Measurements from ENCODE around the gene AUTS2. TPM values are rescaled to one million over a fixed set of nuclear protein-coding genes. Genes with fewer than 3 reads are reported as not detected.
A peak's percentile ranks its signal among the peaks of the same experiment; 100 is the strongest.

Gene AUTS2
- total RNA-seq, 1 donor from 2014 or later = 125 TPM

DNA sequence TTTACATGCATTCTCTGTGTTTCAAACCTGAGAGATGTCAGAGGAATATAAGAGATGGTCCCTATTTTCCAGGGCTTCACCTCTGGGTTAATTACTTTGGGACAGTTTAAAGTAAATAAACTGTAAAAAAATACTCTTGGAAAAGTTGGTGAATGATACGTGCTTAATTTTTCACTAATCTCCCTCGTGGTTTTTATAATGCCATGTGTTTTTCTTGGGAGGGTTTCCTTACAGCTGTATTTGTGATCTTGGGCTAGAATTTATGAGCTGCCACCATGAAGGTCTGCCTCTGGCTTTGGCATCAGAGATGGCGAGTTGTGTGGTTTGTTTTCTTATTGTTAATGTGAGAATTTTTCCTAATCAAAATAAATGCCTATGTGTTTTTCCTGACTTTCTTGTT lies 322.5 kb downstream of the AUTS2 start:
- H3K4me3 Mint-ChIP-seq (ENCODE audit: low read depth) = no peak overlapping the region
- TF ChIP-seq CTCF (IDR thresholded peaks at IDR 0.05; ENCODE audit: unreplicated experiment) = no peak
- H3K9me3 Mint-ChIP-seq (ENCODE audit: low read depth) = peaks cover 7% of the 10 kb centered on the region
- no peaks in the 10 kb centered on the region for H3K36me3 Mint-ChIP-seq (ENCODE audit: insufficient read depth)
- no peak overlapping the region for H3K27ac Mint-ChIP-seq
- H3K4me1 Mint-ChIP-seq (ENCODE audit: low read depth) = peaks cover 15% of the 10 kb centered on the region
- no peaks in the 10 kb centered on the region for H3K27me3 Mint-ChIP-seq
- DNase-seq (ENCODE audit: low spot score, unreplicated experiment) = no peak

DNA sequence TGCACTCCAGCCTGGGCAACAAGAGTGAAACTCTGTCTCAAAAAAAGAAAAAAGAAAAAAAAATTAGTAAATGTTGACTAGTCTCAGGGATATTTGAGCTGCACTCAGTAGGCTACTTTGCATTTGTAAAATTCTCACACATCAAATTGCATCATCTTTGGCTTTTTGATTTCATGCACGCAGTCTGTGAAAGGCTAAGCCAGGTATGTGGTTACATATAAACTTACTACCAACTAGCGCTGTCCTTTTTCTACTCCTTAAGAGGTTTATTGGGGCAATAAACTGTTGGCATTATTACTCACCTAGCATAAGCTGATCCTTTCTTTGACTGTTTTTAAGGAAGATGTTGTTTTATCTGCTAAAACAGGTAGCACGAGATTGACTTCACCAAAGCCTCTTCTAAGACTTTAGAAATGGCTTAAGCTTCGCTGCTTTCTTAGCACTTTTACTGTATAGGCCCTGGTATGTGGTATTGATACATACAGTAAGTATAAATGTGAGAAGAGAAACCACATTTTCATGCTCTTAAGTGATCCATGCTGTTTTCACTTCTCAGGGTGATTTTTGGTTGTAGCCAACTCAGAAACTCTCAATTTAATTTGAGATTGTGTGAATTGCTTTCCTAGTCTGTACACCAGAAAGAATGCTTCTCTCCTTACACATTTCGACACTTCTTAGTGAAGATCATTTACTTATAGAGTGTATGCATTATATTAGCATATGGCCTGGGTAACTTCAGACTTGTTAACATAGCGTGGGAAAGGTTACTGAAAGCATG lies 323.9 kb downstream of the AUTS2 start:
- no peak for TF ChIP-seq CTCF (IDR thresholded peaks at IDR 0.05; ENCODE audit: unreplicated experiment)
- Mint-ChIP-seq H3K27ac (no peak overlapping the region), H3K27me3 (no peaks in the 10 kb centered on the region), H3K9me3 (ENCODE audit: low read depth) (peaks cover 7% of the 10 kb centered on the region), H3K36me3 (ENCODE audit: insufficient read depth) (no peaks in the 10 kb centered on the region), H3K4me3 (ENCODE audit: low read depth) (no peak overlapping the region), H3K4me1 (ENCODE audit: low read depth) (peaks cover 15% of the 10 kb centered on the region)
- DNase-seq (ENCODE audit: low spot score, unreplicated experiment) = no peak

DNA sequence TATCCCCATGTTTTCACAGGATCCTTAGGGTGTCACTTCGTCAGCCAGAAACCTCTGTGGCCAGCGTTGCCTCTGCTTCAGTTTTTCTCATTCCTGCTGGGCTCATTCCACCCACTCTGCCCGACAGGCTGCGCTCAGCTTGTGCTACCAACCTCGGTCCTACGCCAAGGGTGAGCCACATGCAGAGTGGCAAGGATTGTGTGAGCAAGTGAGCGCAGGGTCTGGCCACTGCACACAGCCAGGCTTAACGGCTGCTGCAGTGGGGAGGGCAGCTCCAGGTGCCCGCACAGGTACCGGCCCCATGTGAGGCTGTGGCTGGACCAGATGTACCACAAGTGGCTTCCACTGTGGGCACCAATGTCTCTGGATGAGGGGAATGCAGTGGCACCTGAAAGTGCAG lies 329.2 kb downstream of the AUTS2 start:
- Mint-ChIP-seq H3K27me3 (no peaks in the 10 kb centered on the region), H3K36me3 (ENCODE audit: insufficient read depth) (no peaks in the 10 kb centered on the region), H3K4me3 (ENCODE audit: low read depth) (no peak overlapping the region), H3K4me1 (ENCODE audit: low read depth) (peaks cover 8% of the 10 kb centered on the region), H3K27ac (no peak overlapping the region), H3K9me3 (ENCODE audit: low read depth) (peaks cover 7% of the 10 kb centered on the region)
- TF ChIP-seq CTCF (IDR thresholded peaks at IDR 0.05; ENCODE audit: unreplicated experiment) = no peak
- no peak for DNase-seq (ENCODE audit: low spot score, unreplicated experiment)

- H3K4me1 Mint-ChIP-seq (ENCODE audit: low read depth) = peaks cover 4% of the 10 kb centered on the region
- H3K36me3 Mint-ChIP-seq (ENCODE audit: insufficient read depth) = no peaks in the 10 kb centered on the region
- no peaks in the 10 kb centered on the region for H3K27me3 Mint-ChIP-seq
- no peak for TF ChIP-seq CTCF (IDR thresholded peaks at IDR 0.05; ENCODE audit: unreplicated experiment)
- no peak overlapping the region for H3K27ac Mint-ChIP-seq
- no peak for DNase-seq (ENCODE audit: low spot score, unreplicated experiment)
- H3K9me3 Mint-ChIP-seq (ENCODE audit: low read depth) = peaks cover 7% of the 10 kb centered on the region
- H3K4me3 Mint-ChIP-seq (ENCODE audit: low read depth) = no peak overlapping the region
Observed at GRCh38 chr7:69928621-69929020, 330.3 kb downstream of the AUTS2 start.

GRCh38 chr7:69929622-69930021 lies 331.3 kb downstream of the AUTS2 start:
- DNase-seq (ENCODE audit: low spot score, unreplicated experiment) = no peak
- Mint-ChIP-seq H3K4me3 (ENCODE audit: low read depth) (no peak overlapping the region), H3K4me1 (ENCODE audit: low read depth) (peaks cover 10% of the 10 kb centered on the region), H3K36me3 (ENCODE audit: insufficient read depth) (no peaks in the 10 kb centered on the region), H3K27ac (peak overlapping the region; percentile 83), H3K9me3 (ENCODE audit: low read depth) (peaks cover 7% of the 10 kb centered on the region), H3K27me3 (no peaks in the 10 kb centered on the region)
- TF ChIP-seq CTCF (IDR thresholded peaks at IDR 0.05; ENCODE audit: unreplicated experiment) = no peak
